ENCODE results near the gene ZNF480. TPM values are rescaled to one million over a fixed set of nuclear protein-coding genes. Genes with fewer than 3 reads are reported as not detected.

ZNF480 gene
- total and polyA plus RNA-seq, 2 of the 13 experiments (the other 11 are each of a cell fraction or from before 2014, with no cell fraction given), result 2.1 to 9.6 TPM

- TF ChIP-seq ZNF318 (CRISPR knock-in tag; IDR thresholded peaks at IDR 0.05) (no peak), BRF2 (CRISPR knock-in tag; IDR thresholded peaks at IDR 0.05) (no peak), FOXA1 (IDR thresholded peaks at IDR 0.05) (no peak), FOXA1 (CRISPR knock-in tag; IDR thresholded peaks at IDR 0.05) (no peak), SMAD1 (CRISPR knock-in tag; IDR thresholded peaks at IDR 0.05; ENCODE audit: borderline replicate concordance, low read depth) (no peak), SKI (IDR thresholded peaks at IDR 0.05; ENCODE audit: partially characterized antibody) (no peak), MED1 (CRISPR knock-in tag; IDR thresholded peaks at IDR 0.05) (no peak), RFX3 (CRISPR knock-in tag; IDR thresholded peaks at IDR 0.05) (no peak), PRDM10 (CRISPR knock-in tag; IDR thresholded peaks at IDR 0.05; ENCODE audit: low read depth) (no peak), TBL1XR1 (IDR thresholded peaks at IDR 0.05; ENCODE audit: borderline replicate concordance, low read length, partially characterized antibody) (no peak)
Measured at GRCh38 chr19:52366414-52366824, 69.5 kb downstream of the ZNF480 start (continued).

Measured in HepG2 (cell line).